HG03378 (cell line): ENCODE data around the gene PRKAG3.
"Not testable (repeated sequence)": the region's sequence is repeated elsewhere in the genome, so short reads cannot be mapped to it uniquely, and the experiment has no call there.

Experiments used
- ATAC-seq: cut with Tn5 transposase; IDR thresholded peaks from one replicate; pipeline ENCODE4 v1.9.1; 2021; ENCODE audit warnings: mild to moderate bottlenecking, moderate library complexity; ENCODE audit not compliant: unreplicated experiment

Gene PRKAG3

DNA sequence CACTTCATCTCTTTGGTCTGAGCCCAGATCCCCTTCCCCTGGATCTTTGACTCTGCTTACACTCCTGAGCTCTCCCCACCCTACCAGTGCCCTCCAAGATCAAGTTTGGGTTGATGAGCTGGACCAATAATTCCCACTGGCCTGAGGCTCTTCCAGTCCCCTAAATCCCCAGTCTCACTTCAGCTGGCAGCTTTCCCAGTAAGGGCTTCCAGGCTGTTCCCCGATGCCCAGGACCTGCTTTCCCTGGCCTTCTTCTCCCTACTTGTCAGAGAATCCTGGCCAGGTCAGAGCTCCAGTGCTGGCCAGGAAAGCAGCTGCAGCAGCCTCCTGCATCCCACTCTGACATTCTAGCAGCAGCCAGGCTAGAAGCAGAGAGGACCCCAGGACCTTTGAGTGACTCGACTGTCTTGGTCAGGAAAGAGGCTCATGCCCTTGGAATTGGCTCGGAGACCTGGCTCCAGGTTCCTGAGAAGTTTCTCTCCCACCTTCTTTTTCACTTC, 31.5 kb upstream of the PRKAG3 start:
- no peak for ATAC-seq

DNA sequence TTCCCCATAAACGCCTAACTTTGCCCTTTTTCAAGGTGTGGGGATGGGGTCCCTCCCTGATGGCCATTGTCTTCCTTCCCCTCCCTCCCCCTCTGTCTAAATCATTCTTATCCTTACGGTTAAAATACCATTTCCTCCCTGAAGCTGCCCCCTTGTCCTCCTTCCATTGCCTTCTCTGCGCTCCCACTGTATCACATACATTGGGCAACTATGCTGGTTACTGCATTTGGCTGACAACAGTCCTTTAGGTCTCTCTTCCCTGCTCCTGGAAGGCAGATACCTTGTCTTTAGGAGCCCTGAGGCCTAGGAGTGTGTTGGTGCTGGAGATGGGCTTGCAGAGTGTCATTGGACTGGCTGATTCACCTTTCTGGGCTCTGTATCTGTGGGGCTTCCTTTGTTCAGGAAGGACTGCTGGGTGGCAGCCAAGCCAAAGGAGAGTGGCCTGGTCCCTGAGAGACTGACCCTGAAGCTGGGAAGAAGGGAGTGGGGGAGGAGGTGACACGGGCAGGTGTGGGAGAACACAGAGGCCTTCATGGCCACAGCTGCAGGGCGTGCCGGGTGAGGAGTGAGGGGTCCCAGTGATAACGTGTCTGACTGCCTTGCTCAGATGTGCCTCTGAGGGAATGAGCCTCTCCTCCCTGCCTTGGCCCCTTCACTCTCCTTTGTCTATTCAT, 30.2 kb upstream of the PRKAG3 start:
- no peak for ATAC-seq

DNA sequence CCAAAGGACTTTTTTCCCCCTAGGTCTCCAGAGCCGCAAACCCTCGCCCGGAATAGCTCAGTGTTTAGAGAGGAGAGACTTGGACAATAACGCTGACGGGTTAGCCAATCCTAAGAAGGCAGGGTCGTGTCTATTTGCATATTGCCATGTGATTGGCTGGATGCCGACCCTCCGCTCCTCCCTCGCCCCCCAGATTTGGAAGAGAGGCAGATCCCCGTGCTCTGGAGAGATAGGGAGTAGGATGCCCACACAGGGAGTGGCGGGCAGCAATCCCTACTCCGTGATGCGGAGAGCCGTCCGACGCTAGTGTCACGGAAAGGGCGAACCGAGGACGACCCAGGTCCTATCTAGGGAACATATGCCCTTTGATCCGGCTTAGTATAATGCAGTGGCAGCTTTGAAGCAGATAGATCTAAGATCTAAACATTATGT, 29.4 kb upstream of the PRKAG3 start:
- ATAC-seq, result no peak

DNA sequence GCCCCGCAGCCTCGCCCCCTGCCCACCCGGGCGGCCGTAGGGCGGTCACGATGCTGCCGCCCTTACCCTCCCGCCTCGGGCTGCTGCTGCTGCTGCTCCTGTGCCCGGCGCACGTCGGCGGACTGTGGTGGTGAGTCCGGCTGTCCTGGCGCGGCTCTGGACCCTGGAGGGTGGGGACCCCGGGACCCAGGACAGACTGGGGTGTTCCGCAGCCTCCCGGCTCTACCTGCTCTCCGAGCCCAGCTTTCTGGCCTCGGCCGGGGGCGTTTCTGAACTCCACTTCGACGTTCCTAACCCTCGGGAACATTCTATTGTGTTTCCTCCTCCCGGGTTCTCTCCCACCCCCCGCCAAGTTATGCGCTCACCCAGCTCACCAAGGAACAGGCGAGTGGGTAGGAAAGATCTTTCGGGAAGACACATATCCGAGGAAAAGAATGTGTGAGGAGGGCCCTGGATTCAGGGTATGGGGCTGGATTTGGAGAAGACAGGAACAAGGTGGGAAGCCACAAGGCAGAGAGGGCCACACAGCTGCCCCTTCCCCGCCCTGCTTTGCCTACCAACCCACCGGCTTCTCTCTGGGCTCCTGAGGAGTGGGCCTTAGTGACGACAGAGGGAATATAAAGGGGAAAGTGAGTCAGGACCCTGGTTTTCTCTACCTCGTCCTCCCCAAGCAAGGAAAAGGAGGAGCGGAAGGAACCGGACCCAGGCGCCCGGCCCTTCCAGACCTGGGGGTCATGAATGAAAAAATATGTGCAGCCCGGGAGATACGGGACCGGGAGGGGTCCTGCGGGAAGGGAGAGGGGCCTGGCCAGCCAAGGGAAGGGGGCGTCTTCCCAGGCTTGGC, 28.6 kb upstream of the PRKAG3 start:
- no peak for ATAC-seq

DNA sequence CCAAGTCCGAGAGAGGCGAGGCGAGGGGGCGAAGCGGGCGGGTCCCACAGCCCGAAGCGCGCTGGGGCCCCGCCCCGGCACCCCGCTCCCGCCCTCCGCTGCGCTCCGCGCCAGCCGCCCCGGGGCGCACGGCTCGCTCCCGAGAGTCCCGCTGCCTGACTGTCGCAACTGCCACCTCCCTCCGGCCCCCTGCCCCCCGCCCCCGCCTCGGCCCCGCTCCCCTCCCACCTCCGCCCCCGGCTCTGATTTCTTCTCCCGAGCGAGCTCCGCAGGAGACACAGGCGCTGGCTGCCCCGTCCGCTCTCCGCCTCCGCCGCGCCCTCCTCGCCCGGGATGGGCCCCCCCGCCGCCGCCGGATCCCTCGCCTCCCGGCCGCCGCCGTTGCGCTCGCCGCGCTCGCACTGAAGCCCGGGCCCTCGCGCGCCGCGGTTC, 28.0 kb upstream of the PRKAG3 start, which contains the start of gene WNT6:
Gene WNT6, plus strand, starts transcription at position 250 of the 432 bp plus-strand sequence. CDS start 233 bp downstream, outside the sequence.
- no peak for ATAC-seq

DNA sequence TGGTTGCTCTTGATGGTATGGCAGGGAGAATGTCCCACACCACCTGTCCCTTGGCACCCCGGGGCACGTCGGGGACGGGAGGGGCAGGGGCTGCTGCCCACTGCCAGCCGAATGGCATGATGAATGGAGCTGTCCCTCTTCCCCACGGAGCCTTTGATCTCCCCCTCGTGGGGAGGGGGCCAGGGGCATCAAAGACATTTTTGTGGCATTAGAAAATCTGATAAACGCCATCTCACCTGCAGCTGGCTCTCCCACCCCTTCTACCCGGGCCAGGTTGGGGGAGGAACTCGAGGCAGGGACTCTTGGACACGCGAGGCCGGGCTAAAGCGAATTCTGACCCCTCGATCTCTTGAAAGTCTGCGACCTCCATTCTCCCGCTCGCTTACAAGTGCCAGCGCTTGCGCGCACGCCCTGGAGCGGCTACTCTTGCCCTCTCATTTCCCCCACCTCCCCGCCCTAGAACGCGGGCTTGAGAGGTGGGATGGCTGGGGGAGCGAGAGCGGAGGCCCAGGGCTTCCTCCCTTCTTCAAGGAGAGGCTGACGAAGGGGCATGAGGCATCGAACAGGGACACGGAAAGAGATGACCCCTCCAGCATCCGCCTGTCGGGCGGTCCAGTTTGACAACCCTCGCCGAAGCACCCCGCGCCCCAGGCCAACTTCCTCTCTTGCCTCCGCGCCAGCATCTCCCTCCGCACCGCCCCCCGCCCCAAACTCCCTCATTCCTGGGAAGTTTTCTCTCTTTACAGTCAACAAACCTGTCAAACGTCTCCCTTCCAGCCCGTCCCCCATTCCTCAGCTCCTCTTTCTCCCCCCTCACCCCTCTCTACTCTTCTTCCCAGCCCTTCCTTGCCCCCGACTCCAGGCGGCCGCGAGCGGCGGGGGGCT, 27.3 kb upstream of the PRKAG3 start:
- ATAC-seq, result no peak

DNA sequence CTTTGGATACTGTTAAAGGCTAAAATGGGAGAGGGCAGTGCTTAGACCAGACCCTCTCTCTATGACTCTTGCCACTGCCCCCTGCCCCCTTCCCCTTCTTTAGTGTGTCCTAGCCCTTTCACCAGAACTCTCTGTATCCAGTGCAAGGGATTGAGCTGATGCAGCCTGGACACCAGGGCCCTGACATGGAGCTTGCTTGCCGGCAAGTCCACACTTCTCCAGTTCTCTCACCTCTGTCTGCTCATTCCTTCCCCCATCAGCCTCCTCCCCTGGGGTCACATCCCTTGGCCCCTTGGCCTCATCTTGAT, 26.5 kb upstream of the PRKAG3 start:
- ATAC-seq, result no peak

DNA sequence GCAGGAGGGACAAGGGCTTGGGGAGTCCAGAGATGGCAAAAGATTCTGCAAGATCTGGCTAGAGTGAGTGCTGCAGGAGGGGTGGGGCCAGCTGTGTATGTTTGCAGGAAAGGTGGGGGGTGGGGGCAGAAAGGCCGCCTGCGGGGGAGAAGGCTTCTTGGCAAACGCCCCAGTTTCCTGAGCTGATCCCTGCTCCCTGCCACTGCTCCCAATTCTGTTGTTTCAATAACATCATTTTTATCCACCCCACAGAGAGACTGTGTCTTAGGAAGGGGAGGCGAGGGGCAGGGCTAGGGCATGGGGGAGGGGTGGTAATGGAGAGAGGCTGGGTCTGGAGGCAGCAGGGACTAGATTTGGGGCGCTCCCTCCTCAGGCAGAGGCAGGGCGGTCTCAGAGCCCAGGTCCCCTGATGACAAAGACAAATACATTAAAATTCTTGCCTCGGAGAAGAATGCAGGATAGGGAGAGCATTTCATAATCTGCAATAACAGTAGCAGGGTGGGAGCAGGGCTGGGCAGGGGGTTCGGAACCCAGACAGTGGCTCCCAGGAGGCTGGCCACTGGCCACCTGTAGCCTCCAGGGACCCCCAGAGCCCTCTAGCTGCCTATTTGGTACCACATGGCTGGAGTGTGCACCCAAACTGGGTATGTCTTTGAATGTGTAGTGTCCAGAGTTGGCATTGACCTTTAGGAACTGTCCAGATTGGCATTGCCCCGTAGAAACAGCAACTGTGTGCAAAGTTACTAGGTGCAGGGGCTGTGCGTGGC, 26.0 kb upstream of the PRKAG3 start:
- ATAC-seq, result no peak

DNA sequence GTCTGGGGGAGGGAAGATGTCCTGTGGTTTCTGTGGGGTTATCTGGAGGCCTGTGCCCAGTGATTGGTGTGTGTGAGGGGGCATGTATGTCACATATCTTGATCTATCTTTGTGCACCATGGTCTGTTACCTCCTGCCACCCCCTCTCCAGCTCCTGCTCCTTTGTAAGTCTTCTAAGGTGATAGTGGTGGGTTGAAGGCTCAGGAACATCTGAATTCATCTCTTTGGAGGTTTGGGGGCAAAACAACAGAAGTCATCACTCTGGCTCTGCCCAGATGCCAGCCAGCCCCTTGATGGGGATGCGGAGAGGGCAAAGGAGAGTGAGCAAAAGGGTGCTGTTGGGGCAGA, 25.3 kb upstream of the PRKAG3 start:
- no peak for ATAC-seq

DNA sequence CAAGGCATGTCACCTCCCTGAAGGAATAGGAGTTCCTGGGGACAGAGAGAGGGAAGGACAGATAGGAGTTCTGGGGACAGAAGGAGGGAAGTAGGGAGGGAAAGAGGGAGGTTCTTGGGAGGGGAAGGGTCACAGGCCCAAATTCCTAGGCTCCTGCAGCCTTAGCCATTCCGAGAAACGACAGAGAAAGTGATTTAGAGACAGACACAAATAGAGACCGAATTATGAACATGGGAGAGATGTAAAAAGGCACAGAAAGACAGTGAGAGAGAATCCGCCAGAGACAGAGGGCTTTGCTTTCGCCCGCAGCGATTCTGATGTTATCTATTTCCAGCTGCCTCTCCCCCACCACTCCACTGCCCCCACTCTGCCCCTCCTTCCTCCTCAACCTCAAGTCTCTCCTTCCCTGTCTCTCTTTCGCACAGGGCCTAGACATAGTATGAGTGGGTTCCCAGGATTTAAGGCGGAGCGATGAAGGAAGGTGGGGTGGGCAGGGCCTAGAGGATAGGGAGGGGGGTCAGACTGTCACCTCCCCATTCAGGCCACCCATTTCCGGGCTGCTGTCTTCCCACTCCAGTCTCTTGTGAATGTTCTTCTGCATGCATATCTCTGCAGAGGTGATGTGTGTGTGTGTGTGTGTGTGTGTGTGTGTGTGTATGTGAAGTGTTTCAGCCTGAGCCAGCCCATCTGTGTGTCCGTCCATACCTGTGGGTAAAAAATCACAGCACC, 24.7 kb upstream of the PRKAG3 start:
- no peak for ATAC-seq

DNA sequence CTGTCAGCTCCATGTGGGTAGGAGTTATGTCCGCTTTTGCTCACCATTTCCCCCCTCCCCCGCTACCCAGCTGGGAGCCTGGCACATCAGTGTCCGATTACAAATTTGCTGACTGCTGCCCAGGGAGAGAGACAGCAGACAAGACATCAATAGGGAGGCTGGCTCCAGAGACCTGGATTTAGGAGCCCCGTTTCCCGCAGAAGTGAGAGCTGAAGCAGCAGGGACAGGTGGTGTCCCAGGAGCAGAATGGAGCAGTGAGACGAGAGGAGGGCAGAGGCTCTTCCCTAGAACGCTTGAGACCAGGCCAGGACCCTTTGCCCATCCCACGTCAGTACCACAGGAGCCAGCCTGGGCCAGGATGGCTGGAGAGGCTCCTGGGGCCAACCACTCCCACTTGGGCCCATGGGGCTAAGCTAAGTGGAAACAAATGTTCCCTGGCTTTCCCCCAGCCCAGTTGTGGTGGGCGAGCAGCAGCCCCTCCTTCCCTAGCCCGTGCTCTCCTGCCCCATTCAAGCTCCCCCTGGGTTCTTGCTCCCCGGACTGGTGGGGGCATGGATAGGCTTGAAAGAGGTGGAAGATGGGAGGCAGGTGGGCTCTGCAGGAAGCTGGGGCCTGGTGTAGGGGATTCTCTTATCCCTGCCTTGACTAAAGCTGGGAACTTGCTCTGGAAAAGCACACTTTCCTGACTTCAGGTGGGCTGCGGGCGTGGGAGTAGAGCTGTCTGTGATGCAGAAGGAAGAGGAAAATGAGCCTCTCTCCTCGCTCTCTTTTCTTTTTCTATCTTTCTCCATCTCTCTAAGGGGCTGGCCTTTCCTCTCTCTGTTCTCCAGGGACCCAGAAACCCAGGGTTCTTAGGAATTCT, 23.9 kb upstream of the PRKAG3 start:
- ATAC-seq, result no peak

DNA sequence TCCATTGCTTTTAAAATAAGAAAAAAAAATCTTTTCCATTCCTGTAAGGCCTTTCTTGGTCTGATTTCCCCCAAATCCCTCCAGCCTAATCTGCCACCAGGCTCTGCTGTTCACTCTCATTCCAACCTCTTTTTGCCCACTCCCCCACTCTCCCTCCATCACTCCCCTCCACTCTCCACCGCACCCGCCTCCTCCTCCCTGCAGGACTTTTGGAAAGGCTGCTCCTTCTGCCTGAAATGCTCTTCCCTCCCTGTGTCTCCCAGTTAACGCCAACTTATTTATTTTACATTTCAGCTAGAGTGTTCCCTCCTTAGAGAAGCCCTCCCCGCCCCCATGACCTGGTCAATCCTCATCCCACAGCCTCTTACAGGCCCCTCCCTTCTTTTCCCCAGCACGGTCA, 23.3 kb upstream of the PRKAG3 start:
- ATAC-seq, result no peak

DNA sequence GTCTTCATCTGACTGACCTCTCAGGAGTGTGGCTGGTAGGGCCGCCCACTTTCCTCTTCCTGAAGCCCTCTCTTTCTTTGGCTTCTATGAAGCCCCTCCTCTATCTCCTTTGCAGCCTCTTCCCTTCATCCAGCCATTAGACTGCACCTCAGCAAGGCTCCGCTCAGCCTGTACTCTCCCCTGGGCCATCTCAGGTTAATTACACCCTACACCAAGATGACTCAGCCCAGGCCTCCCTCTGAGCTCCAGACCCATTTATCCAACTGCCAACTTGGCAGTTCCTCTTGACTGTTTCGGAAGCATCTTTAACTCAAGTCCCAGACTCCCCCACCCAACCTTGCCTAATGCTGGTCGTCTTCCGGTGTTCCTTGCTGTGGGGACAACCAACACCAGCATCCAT, 22.2 kb upstream of the PRKAG3 start:
- no peak for ATAC-seq

DNA sequence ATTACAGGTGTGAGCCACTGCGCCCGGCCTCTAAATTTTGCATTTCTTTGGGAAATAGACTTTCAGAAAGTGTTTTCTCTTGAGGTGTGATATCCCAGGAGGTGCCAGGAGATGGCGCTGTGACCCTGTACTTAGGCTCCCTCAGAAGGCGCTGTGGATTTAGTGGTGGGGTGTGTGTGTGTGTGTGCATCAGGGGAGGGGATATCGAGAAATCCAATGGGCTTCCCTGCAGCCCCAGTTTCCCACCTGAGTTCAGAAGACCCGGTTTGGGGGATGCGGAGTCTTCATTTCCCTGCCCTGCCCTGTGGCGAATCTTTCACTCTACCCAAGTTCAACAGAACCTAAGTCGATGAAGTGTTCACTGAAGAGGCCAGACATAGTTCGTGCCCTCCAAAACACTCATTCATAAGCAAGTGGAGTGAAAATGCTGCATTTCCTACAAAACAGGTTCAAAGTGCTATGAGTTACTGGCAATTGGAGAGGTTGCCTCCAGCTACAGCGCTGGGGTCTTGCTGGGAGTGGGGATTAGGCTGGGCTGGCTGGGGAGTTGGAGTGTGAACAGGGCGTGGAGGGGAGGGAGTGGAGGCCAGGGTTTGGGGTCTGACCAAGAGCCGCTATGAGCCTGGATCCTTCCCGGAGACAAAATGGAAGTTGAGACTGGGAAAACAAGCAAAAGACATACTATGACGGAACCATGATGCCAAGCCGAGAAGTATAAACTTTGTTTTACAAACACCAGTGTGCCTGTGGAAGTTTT, 21.5 kb upstream of the PRKAG3 start:
- ATAC-seq, result no peak

DNA sequence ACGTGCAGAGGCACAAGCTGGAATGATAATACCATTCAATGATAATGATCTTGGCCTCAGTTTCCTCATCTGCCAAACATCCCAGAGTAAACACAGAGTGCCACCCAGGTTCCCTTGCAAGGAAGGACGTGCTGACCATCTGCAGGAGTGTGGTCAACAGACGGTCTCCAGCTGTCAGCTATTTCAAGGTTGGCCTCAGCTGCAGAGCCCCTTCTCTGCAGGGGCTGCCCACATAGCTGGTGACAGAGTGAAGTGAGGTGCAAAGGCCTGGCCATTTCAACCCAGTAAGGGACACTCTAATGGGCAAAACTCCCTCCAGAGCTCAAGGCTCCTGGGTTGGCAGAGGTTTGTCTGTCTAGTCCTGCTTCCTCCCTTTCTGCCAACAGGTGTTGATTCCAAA, 19.7 kb upstream of the PRKAG3 start:
- no peak for ATAC-seq

DNA sequence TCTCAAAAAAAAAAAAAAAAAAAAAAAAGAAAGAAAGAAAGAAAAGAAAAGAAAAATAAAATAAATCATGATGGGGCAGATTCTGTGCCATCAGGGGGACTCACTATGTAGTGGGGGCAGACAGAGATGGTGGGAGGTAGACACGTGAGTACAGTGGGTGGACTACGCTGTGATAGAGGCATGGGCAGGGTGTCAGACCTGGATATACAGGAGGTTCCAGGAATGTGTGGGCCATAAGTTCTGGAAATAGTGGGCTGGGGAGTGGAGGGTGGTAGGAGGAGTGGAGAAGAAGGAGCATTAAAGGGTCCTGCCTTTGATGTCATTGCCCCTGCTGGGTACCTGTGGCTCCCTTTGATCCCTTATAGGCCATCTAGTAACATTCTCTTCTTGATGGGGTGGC, 19.2 kb upstream of the PRKAG3 start:
- no peak for ATAC-seq

DNA sequence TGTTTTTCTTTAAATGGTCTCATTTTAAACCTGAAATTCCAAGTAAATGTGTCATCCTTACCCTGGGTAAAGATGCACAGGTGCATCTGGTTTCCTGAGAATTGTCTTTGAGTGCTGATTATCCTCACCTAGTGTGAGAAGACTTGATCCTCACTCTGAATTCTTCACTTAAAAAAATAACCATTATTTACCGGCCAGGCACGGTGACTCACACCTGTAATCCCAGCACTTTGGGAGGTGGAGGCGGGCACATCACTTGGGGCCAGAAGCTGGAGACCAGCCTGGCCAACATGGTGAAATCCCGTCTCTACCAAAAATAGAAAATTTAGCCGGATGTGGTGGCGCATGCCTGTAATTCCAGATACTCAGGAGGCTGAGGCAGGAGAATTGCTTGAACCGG, 18.1 kb upstream of the PRKAG3 start:
- no peak for ATAC-seq

DNA sequence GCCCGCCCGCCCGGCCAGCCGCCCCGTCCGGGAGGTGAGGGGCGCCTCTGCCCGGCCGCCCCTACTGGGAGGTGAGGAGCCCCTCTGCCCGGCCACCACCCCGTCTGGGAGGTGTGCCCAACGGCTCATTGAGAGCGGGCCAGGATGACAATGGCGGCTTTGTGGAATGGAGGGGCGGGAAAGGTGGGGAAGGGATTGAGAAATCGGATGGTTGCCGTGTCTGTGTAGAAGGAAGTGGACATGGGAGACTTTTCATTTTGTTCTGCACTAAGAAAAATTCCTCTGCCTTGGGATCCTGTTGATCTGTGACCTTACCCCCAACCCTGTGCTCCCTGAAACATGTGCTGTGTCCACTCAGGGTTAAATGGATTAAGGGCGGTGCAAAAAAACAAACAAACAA, 15.4 kb upstream of the PRKAG3 start:
- ATAC-seq, result not testable (repeated sequence)
